Stimulated activated naive CD8-positive, alpha-beta T cell treated with anti-CD3 and anti-CD28 coated beads, Interleukin-15, Interleukin-2, amounts not matched to agents 100 U/mL and 50 U/mL, for 24 hours (primary cell): ENCODE data around the gene SULT1C4.
"Not testable (repeated sequence)": the region's sequence is repeated elsewhere in the genome, so short reads cannot be mapped to it uniquely, and the experiment has no call there.

Experiments
- ATAC-seq: fragments of 150-1000 bp; cut with Tn5 transposase; one replicate; pipeline ENCODE4 v1.10.0; 2021
- DNase-seq: peaks from one replicate; pipeline ENCODE4 v3.0.0; 2021

The SULT1C4 gene

DNA sequence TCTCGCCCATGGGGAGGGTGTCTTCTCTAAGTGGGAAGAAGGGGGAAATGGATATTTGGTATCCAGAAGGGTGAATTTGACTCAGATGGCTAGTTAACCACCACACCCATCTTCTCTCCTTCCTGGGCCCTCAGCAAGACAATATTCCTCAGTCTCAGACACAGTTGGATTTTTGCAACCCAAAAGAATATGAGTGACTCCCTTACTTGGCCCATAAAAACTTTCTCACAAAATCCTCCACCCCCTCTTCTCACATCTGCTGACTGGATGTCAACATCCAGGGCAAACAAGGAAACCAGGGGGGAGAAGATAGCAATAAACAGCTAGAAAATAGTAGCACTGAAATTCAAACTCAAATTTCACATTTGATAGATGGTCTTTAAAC lies 35.9 kb downstream of the SULT1C4 start:
- DNase-seq (no peak), ATAC-seq (no peak)

DNA sequence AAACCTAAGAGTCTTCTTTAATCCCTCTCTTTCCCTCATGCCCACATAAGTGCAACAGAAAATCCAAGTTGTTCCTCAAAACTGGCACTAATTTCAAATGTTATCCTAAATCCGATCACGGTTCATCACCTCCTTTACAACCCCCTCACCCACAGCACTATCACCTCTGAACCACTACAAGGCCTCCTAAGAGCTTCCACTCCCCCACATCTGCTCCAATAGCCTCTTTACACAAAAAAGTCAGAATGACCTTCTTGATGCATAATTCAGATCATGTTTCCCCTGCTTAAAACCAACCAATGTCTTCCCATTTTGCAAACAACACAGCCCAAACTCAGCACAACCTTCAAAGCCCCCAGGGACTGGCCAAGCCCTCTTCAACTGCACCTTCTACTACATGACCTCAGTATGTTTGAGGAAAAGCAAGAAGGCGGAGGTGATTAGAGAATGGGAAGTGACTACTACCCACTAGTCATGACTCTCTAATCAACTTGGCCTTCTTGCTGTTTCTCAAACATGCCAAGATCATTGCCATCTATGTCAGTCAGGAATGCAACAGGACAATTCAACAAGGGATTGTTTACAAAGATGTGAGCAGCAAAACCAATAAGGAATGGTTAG lies 36.6 kb downstream of the SULT1C4 start:
- DNase-seq (no peak), ATAC-seq (no peak)

DNA sequence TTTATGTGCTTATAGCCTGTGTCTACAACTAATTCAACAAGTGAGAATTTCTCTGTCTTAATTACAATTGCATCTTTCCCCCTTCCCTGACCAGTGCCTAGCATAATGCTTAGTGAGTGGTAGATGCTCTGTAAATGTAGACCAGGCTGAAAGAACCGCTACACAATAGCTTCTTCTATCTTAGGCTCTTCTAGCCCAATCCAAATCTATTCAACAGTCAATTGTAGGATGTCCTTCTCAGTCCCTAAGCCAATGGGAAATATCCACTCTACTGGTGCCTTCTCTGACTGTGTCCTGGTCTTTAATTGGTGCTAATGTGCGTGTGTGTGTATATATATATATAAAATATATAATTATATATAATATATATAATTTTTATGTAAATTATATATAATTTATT lies 37.2 kb downstream of the SULT1C4 start:
- ATAC-seq: peak; percentile 46

DNA sequence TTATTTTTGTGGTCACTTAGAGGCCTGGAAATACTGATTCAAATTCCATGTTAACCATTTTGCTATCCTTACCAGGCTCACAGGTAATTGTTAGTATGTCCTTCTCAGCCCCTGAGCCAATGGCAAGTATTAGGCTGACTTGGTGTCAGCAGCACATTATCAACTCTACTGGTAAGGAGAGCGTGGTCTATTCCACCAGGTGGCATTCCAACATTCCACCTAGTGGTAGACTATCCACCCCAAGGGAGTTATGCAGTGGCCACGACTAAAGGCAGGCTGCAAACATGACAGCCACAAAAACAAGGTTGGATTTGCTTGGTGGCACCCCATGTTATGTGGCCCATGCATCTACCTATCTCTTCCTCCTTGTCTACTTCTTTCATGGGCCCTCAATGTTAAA lies 39.5 kb downstream of the SULT1C4 start:
- DNase-seq: no peak
- no peak for ATAC-seq

More for the DNA sequence above, 37.2 kb downstream of the SULT1C4 start:
- no peak for DNase-seq

DNA sequence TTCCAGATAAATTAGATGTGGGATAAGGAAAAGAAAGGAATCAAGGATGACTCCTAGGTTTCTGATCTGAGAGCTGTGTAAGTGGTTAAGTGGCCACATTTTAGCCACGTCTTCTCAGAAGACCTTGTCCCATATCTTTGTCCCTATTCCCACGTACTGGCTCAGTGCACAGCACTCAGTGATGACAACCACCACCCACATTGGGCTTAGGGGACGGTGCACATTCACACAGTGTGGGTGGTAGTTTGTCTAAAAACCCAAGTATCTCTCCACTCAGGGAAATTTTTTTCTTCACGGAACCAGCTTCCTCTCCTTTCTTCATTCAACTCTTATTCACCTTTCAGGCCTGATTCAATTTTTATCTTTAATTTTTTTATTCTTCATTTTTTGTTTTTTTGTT lies 40.7 kb downstream of the SULT1C4 start:
- ATAC-seq (no peak), DNase-seq (no peak)

DNA sequence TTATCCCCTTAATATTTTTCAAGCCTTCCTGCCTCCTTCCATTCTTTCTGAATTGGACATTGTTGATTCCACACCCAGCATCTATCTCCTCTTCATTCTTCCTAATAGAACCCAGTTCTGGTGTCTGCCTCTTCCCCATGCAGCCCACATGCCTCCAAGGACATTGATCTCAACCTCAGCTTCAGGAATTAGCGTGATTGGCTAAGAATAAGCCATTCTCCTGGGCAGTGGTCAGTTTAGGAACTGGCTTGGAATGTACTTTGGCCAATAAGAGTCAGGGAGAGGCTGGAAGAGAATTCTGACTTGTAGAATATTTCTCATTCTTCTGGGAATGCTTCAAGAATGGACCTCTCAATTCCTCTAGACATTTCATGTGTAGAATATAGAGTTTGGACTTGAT lies 45.3 kb downstream of the SULT1C4 start:
- DNase-seq (no peak), ATAC-seq (no peak)

DNA sequence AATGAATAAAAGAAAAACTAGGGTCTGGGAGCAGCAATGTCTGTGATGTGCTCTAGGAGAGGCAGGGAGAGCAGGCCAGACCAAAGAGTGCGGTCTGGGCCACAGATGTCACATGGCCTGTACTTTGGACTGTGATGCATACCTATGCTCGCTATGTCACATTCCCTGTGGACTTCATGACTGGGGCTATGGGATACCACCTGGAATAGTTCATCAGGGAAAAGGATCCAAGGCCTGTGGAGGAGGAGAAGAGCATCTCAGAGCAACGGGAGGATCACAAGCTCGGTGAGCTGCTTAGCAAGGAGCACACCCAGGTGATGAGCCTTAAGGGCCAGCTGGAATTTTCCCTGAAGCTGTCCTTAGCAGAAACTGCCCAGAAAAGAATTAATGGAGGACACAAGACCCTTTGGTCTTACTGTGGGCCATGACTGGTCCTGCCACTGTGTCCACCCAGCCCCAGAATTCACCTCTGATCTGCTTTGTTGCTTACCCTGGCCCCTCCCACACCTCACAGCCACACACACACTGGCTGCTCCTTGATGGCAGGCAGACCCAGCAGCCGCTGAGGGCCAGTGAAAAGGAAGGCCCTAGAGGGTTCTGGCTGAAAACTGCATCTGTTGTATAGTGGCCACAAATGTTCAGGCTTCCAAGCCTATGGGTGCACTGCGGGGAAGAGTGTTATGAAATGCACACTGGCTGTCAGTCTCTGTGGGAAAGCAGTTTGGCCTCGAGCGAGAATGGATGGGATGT lies 45.9 kb downstream of the SULT1C4 start:
- DNase-seq (no peak), ATAC-seq (no peak)

DNA sequence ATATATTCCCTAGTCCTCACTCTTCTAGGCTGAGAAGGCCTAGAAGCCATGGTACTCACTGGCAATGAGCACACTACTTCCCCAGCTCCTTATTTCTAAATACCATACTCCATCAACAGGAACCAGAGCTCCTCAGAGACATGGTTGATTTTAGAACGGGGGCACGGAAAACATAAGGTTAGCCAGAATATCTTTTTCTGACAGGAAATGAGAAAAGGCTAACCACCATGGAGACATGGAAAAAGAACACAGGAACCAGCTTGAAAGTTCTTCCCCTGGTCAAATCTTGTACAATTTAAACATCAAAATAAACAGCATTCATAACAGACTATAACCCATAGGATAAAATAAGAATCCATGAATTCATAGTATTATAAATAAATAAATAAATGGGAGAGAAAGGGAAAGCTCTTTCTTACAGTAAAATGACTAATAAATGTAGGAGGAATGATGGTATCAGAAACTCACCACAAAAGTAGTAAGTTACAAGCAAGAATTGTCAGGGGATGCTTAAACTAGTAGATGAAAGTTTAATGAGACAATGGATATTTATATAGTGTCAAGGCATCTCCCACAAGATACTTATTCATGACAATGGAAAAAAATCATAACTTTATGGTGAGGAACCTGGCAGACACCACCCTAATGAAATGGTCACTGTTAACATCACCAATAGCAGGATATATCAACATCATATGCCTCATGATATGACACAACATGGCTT lies 50.7 kb downstream of the SULT1C4 start:
- DNase-seq (no peak), ATAC-seq (no peak)

DNA sequence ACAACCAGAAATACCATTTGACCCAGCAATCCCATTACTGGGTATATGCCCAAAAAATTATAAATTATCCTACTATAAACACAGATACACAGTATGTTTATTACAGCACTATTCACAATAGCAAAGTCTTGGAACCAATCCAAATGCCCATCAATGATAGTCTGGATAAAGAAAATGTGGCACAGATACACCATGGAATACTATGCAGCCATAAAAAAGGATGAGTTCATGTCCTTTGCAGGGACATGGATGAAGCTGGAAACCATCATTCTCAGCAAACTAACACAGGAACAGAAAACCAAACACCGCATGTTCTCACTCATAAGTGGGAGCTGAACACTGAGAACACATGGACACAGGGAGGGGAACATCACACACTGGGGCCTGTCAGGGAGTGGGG lies 57.8 kb downstream of the SULT1C4 start:
- not testable (repeated sequence) for ATAC-seq, DNase-seq

DNA sequence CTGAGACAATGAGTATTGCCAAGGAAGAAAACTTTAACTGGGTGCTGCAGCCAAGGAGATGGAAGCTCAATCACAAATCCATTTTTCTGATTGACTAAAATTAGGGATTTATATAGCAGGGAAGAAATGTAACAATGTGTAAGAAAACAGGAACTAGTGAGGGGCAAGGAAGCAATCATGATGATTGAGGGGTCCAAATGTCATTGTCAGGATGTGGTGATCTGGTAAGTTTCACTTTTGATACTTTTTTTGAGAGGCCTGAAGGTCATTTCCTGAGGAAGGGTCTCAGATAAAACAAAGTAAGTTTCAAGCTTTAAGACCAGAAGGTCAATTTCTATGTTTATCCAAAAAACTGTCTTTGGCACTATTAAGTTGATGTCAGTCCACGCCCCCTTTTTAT lies 59.2 kb downstream of the SULT1C4 start:
- DNase-seq (no peak), ATAC-seq (no peak)
